ENCODE measurements around the gene CGNL1.

The CGNL1 gene

GRCh38 chr15:57503051-57503702, 126.9 kb downstream of the CGNL1 start:
- no peak for FAIRE-seq

GRCh38 chr15:57503911-57504598, 127.8 kb downstream of the CGNL1 start:
- no peak for FAIRE-seq

DNA sequence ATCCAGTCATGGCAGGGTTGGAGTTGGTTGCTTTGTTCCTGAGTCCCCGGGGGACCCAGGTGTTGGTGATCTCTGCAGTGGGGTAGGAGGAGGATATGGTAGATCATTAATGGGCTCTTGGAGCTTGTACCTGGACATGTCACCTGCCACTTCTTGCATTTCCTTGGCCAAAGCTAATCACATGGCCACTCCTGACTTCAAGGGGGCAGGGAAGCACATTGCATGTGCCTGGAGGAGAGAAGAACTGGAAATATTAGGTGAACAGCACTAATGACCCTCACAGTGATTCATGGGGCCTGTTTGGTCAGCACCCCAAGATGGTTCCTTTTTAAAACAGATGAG, 128.3 kb downstream of the CGNL1 start:
- FAIRE-seq, result no peak

DNA sequence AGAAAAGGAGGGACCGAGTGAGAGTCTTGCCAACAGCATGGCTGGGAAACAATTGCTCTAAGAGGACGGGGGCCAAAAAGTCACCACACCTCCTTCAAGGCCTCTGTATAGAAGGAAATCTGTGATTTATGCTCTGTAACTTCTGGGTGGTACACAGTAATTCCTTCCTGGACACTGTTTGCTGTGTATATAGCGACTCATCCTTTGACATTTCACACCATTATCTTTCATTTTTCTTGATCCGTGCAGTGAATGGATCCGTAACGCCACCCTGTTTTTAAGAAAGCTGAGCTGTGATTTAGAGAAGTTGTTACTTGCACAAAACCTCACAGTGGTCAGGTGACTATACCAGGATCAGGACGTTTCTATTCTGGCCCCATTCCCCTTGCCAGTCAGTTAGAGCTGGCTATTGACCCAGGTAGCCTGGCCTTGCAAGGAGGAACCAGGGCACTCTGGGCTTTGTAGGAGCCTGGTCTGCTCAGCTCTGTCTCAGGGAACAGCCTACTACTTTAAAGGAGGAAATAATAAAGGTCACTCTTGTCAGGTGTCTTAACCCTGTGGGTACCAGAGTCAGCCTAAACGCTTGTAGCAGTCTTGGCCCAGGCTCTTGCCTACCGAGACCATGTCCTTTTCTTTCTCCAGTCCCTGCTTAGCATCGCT, 128.9 kb downstream of the CGNL1 start:
- no peak for FAIRE-seq

DNA sequence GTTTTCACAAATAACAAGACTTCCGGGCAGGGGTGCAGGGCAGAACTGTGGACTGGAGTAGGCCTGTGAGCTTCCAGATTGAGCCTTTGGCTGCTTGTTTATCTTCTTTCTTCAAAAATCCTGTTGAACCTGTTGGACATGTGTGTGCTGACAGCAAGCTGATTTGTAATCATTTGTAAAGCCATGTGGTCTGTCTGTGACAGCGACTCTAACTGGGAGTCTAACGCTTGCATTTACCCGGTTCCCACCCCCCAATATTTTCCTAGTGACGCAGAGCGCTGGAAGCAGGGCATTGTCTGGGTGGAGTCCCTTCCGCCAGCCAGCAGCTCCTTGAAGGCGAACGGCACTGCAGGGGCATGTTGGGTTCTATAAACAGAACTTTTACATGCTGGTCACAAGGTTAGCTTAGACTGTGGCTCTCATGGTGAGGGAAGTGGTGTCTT, 129.7 kb downstream of the CGNL1 start:
- FAIRE-seq, result no peak

DNA sequence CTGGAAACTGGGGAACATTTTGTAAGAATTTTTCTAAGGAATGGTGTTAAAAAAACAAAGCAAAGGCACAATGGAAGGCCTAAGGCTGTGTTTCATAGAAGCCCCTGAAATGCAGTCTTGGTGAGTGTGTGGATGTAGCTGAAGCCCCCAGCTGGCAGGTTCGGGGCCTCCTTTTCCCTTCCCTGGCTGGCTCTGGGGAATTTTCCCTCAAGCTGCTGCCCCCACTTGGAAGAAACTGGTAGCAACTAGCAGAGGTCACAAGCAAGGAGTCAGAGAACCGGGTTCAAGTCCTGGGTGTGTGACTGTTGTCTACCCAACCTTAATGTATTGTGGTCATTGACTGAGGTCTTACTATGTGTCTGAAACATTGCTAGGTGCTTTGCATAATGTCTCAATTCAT, 130.1 kb downstream of the CGNL1 start:
- FAIRE-seq, result no peak

DNA sequence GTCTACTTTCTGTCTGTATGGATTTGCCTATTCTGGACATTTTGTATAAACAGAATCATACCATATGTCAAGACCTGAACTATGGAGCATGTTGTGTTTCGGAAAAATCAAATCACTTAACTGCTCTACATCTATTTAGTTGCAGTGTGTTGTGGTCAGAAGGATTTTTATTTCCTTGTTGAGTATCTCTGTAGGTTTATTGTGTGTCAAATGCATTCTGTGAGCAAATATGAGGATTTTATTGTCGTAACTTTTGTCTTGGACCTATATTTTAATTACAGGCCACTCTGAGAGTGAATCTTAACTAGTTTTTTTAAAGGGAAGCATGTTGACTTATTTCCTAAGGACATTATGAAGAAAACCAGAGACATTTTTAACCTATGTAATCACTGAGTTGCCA, 130.8 kb downstream of the CGNL1 start:
- no peak for FAIRE-seq

GRCh38 chr15:57509126-57509525, 132.8 kb downstream of the CGNL1 start:
- no peak for FAIRE-seq

GRCh38 chr15:57509965-57510364, 133.7 kb downstream of the CGNL1 start:
- FAIRE-seq, result no peak

GRCh38 chr15:57510647-57511046, 134.3 kb downstream of the CGNL1 start:
- no peak for FAIRE-seq

DNA sequence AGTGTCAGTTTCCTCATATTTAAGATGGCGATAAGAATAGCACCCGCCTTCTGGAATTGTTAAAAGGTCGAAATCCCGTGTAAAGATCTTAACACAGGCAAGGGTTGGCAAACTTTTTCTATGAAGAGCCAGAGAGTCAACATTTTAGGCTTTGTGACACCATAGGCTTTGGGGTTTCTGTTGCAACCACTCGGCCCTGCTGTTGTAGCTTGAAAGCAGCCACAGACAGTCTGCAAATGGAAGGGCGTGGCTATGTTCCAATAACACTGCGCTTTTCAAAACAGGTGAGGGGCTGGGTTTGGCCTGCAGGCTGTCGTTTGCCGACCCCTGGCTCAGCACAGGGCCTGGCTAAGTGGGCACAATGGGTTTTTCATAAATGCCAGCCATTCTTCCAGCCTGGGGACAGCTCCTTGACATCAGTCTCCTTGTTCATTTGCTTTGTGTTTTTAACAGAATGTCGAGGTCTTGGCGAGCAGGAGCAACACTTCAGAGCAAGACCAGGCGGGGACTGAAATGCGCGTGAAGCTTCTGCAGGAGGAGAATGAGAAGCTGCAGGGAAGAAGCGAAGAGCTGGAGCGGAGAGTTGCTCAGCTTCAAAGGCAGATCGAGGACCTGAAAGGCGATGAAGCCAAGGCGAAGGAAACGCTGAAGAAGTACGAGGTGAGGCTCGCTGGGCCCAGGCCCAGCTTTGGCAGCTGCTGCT, 140.2 kb downstream of the CGNL1 start:
- FAIRE-seq, result no peak

DNA sequence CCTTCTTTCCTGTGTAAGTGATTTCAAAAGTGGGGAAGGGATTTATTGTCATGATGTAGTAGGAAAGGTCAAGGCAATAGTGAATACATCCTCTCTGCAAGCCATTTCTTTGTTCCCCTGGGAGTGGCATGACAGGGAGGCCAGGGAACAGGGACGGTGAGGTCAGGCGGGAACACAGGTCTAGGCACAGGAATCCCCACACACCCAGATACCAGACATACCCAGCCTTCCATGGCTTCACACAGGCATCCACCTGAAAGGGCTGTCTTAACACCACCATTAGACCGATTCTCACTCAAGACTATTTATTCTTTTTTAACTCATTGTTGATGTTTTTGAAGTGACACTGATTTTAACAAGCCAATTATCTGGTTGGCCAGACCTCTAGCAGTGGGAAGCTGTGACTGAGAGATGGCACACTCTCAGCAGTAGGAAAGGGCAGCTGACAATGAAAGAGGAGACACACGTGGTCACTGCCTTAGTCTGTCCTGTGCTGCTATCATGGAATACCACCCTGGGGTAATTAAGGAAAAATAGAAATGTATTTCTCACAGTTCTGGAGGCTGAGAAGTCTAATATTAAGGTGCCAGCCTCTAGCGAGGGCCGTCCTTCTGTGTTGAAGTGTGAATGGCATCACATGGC, 140.8 kb downstream of the CGNL1 start:
- no peak for FAIRE-seq

DNA sequence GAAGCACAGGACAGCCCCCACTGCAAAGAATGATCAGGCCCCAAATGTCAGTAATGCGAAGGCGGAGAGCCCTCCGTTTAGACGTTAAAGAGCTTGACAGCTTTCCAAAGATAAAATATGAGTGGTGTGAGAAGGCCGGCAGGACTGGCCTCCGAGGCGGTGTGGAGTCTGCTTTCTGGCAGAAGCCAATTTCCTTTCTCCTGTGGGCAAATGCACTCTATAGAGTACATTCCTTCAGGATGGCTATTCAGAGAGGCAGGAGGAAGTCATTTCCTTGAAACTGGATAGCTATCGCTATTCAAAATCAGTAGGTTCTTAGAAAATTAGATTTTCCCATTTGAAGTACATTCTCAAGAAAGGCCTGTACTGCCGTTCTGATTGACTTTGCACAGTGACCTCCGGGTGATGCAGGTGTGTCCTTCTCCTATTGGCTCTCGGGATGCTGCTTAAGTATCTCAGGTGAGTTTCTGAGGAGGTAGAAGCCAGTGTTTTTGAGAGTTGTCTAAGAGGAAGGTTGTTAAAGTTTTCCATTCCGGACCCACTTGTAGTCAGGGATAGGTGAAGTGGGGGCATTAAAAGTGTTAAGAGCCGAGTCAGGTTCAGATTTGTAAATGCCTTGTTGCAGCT, 142.6 kb downstream of the CGNL1 start:
- no peak for FAIRE-seq

- no peak for FAIRE-seq
Observed at GRCh38 chr15:57519806-57520205, 143.5 kb downstream of the CGNL1 start.

DNA sequence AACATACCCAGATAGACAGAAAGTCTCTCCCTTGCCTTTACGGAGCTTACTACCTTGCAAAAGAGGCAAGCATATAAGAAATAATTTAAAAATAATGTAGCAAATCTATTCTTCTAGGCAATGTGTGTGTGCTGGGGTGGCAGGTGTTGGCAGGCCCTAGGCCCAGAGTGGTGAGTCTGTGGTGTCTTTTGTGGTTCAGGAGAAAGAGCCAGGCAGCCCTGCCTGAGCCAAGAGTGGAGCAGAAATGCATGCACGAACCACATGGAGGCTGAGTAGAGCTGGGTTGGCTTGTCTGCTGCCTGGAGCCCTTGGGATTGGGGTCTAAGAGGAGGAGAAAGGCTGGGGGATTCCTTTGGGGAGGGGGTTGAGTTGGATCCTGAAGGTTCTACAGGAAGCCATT, 145.2 kb downstream of the CGNL1 start:
- no peak for FAIRE-seq

DNA sequence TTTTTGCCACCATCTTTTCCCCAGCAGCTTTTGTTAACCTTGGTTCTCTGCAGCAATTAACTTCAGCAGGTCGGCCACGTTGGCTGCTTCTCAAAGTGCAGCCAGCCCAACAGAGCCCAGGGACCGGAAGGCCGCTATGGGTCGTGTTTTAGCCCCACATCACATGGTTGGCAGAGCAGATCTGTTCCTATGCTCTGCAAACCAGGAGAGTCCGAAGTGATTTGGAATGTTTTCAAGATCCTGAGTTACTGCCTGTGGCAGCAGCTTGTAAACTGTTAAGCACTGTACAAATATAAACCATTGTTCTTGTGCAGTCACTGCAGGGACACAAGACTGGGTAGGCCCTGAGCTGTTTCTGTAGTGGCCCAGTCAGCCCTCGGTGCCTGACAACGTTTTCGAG, 145.8 kb downstream of the CGNL1 start:
- no peak for FAIRE-seq

DNA sequence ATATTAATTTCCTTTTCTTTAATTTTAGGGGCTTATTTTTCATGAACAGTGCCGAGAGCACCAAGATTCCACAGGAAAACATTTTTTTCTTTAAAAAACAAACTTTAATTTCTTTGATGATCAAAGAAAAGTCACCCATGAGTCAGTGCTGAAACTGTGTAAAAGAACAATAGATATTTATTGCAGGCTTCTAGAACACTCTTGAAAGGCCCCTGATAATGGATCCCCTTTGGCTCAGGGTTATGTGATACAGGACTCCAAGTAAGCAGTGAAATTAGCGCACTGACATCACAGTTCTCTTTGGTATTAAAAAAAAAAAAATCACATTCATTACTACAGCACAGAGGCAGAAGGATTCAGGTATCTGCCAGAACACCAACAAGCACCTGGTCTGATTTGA, 149.3 kb downstream of the CGNL1 start:
- no peak for FAIRE-seq

DNA sequence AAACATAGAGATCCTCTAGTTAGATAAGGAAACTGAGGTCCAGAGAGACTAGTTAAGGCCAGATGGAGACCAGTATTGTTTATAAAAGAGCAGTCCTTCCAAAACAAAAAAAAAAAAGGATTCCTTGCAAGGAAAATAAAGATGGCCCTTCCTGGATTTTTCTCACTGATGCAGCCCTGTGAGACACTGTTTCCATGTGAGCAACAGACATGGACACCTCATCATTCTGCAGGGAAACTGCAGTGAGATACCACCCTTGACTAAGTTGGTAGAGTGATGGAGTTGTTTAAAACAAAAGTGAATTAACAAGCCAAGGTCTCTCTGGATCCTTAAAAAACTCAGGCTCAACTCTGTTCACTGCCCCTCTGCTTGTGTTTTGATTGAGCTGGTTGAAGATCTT, 149.8 kb downstream of the CGNL1 start:
- no peak for FAIRE-seq

DNA sequence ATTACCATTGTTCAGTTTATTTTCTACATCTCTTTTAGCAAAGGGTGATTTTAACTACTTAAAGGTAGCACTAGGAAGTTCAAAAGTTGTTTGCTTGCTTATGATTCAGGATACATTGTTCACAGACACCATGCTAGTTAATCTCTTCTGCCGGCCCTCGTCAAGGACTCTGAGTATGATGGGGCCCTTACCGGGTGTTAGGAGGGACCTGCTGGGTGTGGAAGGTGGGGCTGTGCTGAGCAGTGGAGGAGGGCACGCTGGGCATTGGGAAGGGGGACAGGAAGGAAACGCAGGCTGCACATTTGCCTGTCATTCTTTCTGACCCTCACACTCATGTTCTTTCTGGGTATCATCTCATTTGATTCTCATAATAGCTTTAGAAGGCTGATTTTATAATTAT, 150.3 kb downstream of the CGNL1 start:
- no peak for FAIRE-seq

DNA sequence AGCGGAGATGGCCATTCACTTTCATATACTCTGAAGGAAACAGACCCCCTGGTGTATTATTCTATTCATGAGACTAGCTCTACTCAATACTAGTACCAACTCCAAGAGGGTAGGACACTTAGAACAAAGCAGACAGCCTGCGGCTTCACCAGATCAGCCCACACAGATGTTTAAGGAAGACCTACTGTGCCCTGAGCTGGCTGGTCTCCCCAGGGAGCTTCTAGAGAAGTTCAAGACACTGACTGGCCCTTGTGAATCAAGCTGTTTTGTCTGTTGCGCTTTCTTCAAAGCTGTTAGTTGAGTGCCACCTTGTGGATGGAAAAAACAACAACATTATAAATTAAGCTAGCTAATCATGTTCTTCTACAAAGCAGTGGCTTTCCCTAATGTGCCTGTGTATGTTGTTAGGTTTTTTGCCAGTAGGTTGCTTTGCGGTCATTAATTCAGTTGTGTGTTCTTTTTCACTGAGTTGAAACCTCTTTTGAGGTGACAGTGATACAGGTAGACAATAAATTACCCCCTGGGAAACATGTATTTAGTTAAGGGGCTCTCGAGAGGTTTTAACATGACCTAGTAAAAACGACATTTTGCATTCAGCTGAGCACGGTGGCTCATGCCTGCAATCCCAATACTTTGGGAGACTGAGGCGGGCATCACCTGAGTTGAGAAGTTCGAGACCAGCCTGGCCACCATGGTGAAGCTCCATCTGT, 151.2 kb downstream of the CGNL1 start:
- peak; percentile 11 for FAIRE-seq

- no peak for FAIRE-seq
Observed at GRCh38 chr15:57528940-57529565, 152.7 kb downstream of the CGNL1 start.

- FAIRE-seq, result no peak
Observed at GRCh38 chr15:57529748-57530147, 153.4 kb downstream of the CGNL1 start.
